ENCODE measurements around the gene UVRAG. TPM values are rescaled to one million over a fixed set of nuclear protein-coding genes. Genes with fewer than 3 reads are reported as not detected.

Gene UVRAG
- total RNA-seq, 1 experiment from 2014 or later, result 31.3 TPM

DNA sequence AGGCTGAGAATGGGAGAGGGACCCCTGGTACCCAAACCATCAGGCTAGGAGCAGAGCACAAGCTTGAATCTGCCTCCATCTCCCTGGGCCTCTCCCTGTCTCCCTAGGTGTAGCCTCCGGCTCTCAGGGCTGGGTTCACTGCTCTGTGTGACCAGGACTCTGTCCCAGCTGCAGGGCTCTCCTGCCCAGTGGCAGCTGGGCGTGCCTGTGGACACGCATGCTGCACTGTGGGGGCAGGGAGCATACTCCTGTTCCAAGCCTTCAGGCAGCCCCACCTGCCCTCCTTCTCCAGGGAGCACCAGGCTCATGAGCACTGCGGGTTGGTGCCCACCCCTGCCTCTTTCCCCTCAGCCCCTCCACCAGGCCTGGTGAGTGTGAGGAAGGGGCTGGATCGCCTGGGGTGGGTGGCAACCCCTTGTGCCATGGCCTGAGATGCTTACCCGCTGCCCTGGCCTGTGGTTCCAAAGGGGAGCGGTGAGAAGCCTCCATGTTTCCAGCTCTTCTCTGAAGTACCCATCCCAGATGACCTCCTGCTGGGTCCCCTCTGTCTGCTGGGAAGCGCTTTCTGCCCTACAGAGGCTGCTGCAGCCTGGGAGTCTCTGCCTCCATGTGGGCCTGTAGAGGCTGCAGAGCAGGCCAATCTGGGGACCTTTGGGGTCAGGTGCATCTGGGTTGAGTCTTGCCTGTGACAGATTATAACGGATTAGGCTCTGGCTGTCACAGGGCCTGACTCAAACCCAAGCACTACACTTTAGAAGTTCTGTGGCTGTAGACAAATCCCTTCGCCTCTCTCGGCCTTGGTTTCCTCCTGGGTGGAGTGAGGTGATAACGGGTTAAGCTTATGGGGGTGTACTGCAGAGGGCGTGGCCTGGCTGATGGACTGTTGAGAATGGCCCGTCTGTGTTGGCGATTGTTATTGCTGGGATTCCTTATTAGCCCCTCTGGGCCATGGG is 347.6 kb downstream of the UVRAG start:
- Mint-ChIP-seq H3K36me3 (ENCODE audit: insufficient read depth, unreplicated experiment) (no peaks in the 10 kb centered on the region), H3K9me3 (ENCODE audit: unreplicated experiment) (no peaks in the 10 kb centered on the region), H3K27ac (ENCODE audit: unreplicated experiment) (no peak overlapping the region), H3K4me3 (ENCODE audit: unreplicated experiment) (no peak overlapping the region), H3K4me1 (ENCODE audit: low read depth, unreplicated experiment) (no peaks in the 10 kb centered on the region), H3K27me3 (ENCODE audit: insufficient read depth, unreplicated experiment) (no peaks in the 10 kb centered on the region)
- no peak overlapping the region for H3K4me3 ChIP-seq (ENCODE audit: low read depth, low read length)
- no TSS peak for BruUV-seq (replicated peaks)
- H3K4me1 ChIP-seq, result peaks cover 10% of the 10 kb centered on the region
- no peak for DNase-seq
- TF ChIP-seq, protein P1, sequence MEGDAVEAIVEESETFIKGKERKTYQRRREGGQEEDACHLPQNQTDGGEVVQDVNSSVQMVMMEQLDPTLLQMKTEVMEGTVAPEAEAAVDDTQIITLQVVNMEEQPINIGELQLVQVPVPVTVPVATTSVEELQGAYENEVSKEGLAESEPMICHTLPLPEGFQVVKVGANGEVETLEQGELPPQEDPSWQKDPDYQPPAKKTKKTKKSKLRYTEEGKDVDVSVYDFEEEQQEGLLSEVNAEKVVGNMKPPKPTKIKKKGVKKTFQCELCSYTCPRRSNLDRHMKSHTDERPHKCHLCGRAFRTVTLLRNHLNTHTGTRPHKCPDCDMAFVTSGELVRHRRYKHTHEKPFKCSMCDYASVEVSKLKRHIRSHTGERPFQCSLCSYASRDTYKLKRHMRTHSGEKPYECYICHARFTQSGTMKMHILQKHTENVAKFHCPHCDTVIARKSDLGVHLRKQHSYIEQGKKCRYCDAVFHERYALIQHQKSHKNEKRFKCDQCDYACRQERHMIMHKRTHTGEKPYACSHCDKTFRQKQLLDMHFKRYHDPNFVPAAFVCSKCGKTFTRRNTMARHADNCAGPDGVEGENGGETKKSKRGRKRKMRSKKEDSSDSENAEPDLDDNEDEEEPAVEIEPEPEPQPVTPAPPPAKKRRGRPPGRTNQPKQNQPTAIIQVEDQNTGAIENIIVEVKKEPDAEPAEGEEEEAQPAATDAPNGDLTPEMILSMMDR (IDR thresholded peaks at IDR 0.05; ENCODE audit: insufficient read depth in 1 of 2, low read depth in 1 of 2, low read length in 1 of 2, severe bottlenecking in 1 of 2, unreplicated experiment in 1 of 2), result no peak
- H3K27me3 ChIP-seq (replicated peaks; ENCODE audit: control insufficient read depth, insufficient read depth, low read length), result no peaks in the 10 kb centered on the region
- ChIA-PET CTCF (no interaction called here), POLR2A (no interaction called here)
- H3K36me3 ChIP-seq (ENCODE audit: control insufficient read depth, insufficient read depth, low read length), result no peaks in the 10 kb centered on the region
- H3K9me3 ChIP-seq, result no peaks in the 10 kb centered on the region
- intact Hi-C loops (cut with micrococcal nuclease; ENCODE audit: unreplicated experiment), result no loop called here

DNA sequence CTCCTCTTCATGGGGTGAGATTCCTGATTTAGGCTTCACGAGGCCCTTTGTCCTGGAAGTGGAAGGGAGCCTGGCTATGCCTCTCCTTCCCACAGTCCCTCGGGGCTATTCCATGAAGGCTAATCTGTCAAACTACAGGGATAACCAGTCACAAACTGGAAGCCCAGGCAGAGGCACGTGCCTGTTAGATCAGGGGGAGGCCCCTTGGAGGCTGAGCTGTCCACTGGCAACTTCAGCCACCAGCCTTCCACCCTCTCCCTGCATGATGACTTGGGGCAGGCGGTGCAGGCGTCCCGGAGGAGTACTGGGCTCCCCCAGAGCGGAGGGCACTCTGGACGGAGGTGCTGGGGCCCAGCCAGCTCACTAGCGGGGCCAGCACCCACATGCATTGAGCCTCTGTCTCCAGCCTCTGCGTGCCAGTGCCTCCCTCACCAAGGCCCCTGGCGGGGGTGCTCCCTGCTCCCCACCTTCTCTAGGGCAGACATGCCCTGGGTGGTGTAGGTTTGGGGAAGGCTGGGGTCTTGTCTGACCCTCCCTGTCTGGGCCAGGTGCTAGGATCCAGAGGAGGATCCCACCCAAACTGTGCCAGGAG is 348.4 kb downstream of the UVRAG start:
- no peaks in the 10 kb centered on the region for H3K27me3 Mint-ChIP-seq (ENCODE audit: insufficient read depth, unreplicated experiment)
- no TSS peak for BruUV-seq (replicated peaks)
- POLR2A ChIA-PET, result no interaction called here
- DNase-seq, result no peak
- H3K4me1 ChIP-seq, result peaks cover 10% of the 10 kb centered on the region
- H3K36me3 Mint-ChIP-seq (ENCODE audit: insufficient read depth, unreplicated experiment), result peaks cover 2% of the 10 kb centered on the region
- no peaks in the 10 kb centered on the region for H3K27me3 ChIP-seq (replicated peaks; ENCODE audit: control insufficient read depth, insufficient read depth, low read length)
- H3K36me3 ChIP-seq (ENCODE audit: control insufficient read depth, insufficient read depth, low read length), result no peaks in the 10 kb centered on the region
- H3K9me3 Mint-ChIP-seq (ENCODE audit: unreplicated experiment), result no peaks in the 10 kb centered on the region
- TF ChIP-seq, protein P1 (IDR thresholded peaks at IDR 0.05; ENCODE audit: insufficient read depth in 1 of 2, low read depth in 1 of 2, low read length in 1 of 2, severe bottlenecking in 1 of 2, unreplicated experiment in 1 of 2), result no peak
- CTCF ChIA-PET, result no interaction called here
- H3K27ac Mint-ChIP-seq (ENCODE audit: unreplicated experiment), result no peak overlapping the region
- H3K4me3 ChIP-seq (ENCODE audit: low read depth, low read length), result no peak overlapping the region
- H3K9me3 ChIP-seq, result no peaks in the 10 kb centered on the region
- no peak overlapping the region for H3K4me3 Mint-ChIP-seq (ENCODE audit: unreplicated experiment)
- intact Hi-C loops (cut with micrococcal nuclease; ENCODE audit: unreplicated experiment), result no loop called here
- no peaks in the 10 kb centered on the region for H3K4me1 Mint-ChIP-seq (ENCODE audit: low read depth, unreplicated experiment)

DNA sequence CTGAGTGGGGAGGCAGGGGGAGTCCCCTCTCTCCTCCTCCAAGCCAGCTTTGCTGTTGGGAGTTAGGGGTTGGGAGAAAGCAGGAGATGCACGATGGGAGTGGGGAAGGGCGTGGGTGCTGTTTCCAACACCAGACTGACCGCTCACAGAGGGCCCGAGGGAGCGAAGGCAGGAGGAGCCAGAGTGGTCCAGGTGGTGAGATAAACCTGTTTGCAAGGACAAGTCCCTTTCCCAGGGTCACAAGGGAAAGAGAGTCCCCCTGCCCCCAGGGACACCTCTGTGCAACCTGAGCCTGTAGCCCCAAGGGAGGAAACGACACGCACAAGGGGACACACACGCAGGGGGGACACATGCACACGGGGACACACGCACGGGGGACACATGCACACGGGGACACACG is 349.1 kb downstream of the UVRAG start:
- H3K4me3 Mint-ChIP-seq (ENCODE audit: unreplicated experiment), result no peak overlapping the region
- TF ChIP-seq, protein P1 (IDR thresholded peaks at IDR 0.05; ENCODE audit: insufficient read depth in 1 of 2, low read depth in 1 of 2, low read length in 1 of 2, severe bottlenecking in 1 of 2, unreplicated experiment in 1 of 2), result no peak
- no peaks in the 10 kb centered on the region for H3K27me3 Mint-ChIP-seq (ENCODE audit: insufficient read depth, unreplicated experiment)
- no peak overlapping the region for H3K27ac Mint-ChIP-seq (ENCODE audit: unreplicated experiment)
- intact Hi-C loops (cut with micrococcal nuclease; ENCODE audit: unreplicated experiment), result no loop called here
- no peaks in the 10 kb centered on the region for H3K4me1 Mint-ChIP-seq (ENCODE audit: low read depth, unreplicated experiment)
- no peaks in the 10 kb centered on the region for H3K9me3 Mint-ChIP-seq (ENCODE audit: unreplicated experiment)
- H3K36me3 Mint-ChIP-seq (ENCODE audit: insufficient read depth, unreplicated experiment), result peaks cover 4% of the 10 kb centered on the region
- Histone ChIP-seq H3K4me3 (ENCODE audit: low read depth, low read length) (no peak overlapping the region), H3K9me3 (no peaks in the 10 kb centered on the region), H3K4me1 (peaks cover 10% of the 10 kb centered on the region), H3K27me3 (replicated peaks; ENCODE audit: control insufficient read depth, insufficient read depth, low read length) (no peaks in the 10 kb centered on the region), H3K36me3 (ENCODE audit: control insufficient read depth, insufficient read depth, low read length) (no peaks in the 10 kb centered on the region)
- POLR2A ChIA-PET, result no interaction called here
- CTCF ChIA-PET, result no interaction called here
- BruUV-seq (replicated peaks), result no TSS peak
- DNase-seq, result no peak

Data from Caco-2 (cell line).